ENCODE results near the gene KANSL1L.

GRCh38 chr2:210086292-210086691 lies 84.9 kb downstream of the KANSL1L start:
- TF ChIP-seq EP300 (IDR thresholded peaks at IDR 0.05; ENCODE audit: borderline replicate concordance) (no peak), TAF1 (IDR thresholded peaks at IDR 0.05; ENCODE audit: low read depth) (no peak), EGR1 (IDR thresholded peaks at IDR 0.05) (no peak), ZBTB7A (IDR thresholded peaks at IDR 0.05; ENCODE audit: low read depth) (no peak), YY1 (IDR thresholded peaks at IDR 0.05; ENCODE audit: low read depth) (no peak), REST (IDR thresholded peaks at IDR 0.05; ENCODE audit: low read depth) (no peak)
